HK-2 (cell line): ENCODE results near the gene CPNE8.

Experiments
- DNase-seq: peaks from one replicate; pipeline ENCODE4 v3.0.0-alpha.2; 2018; ENCODE audit not compliant: unreplicated experiment

Gene CPNE8

DNA sequence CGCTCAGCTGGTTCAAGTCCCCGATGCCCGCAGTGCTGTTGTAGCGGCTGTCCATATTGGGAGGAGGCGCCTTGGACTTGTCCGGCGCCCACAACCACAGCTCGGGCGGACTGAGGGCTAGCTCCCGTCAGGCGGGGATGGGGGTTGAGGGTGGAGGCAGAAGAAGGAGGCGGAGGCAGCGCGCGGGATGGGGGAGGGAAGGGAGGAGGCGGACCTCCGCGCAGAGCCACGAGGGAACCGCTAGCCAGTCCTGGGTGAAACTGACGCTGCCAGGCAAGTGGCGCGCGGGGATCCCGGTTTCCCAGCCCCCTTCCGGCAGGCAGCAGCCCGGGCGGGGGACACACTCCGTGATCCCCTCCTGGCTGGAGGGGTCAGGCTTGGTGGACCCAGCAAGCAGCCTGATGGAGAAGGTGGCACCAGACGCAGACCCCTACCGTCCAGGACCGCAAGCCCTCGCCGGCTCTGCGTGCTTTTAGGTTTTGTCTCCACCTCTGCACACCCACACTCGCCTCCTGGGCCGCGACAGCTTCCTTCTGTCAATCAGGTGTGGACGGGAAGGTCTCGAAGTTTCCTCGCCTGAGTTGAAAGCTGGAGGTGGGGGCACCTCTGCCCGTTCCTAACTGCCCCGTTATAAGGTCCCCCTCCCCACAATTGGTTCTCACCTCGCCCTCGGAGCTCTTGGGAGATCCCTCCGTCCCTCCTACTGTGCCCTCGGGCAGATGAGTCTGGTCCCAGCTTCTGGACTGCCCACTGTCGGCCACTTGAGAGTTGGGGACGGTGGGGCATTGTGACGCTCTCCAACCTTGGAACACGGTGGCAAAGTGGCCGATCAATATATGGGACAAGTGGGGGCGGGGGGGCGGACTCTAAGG, at the start of gene CPNE8:
Gene CPNE8, minus strand, starts transcription at position 112 of the 872 bp plus-strand sequence. Its CDS starts 57 bp downstream, at position 55.
- peak; percentile 91 for DNase-seq

- DNase-seq = no peak
These were observed 49.0 kb upstream of the CPNE8 start for GRCh38 chr12:38954238-38954873.

- no peak for DNase-seq
These were observed 44.0 kb upstream of the CPNE8 start for GRCh38 chr12:38949363-38949762.

GRCh38 chr12:38934686-38935085, 29.3 kb upstream of the CPNE8 start:
- DNase-seq = no peak

GRCh38 chr12:38934078-38934584, 28.7 kb upstream of the CPNE8 start:
- DNase-seq = no peak

GRCh38 chr12:38932320-38932719, 26.9 kb upstream of the CPNE8 start:
- no peak for DNase-seq

- DNase-seq = no peak
These were observed 26.1 kb upstream of the CPNE8 start for GRCh38 chr12:38931461-38931860.

DNA sequence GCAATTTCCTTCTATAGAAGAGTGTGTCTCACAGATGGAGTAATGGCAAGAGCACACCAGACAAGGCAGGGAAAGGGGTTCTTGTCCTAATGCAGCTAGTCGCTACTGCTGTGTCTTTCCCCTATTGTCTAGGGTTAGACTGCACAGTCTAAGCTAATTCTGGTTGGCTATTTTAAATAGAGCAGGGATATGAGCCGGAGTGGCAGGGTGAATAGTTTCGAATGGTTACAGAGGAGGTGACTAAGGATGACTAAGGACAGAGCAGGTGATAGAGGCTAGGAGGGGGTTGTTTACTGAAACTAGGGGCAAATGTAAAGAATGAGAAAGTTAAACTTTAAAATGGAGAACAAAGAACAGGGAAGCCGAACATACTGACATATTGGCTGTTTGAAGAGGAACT, 25.6 kb upstream of the CPNE8 start:
- no peak for DNase-seq

DNA sequence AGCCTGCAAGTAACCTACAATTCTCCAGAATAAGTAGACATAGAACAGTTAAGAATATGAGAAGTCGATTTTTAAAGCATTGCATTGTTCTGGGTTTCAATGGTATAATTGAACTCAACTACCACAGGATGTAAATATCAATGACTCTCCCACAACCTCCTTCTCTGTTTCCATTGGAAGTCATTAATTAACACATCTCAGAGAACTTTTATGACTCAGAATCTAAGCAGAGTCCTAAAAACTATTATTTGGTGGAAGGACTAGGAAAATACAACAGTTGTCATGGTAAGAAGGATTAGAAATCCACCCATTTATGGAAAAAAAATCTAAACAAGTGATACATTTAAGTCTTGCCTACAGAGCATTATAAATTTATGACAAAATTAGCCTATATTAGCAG, 21.1 kb upstream of the CPNE8 start:
- no peak for DNase-seq

- peak; percentile 43 for DNase-seq
These were observed 15.8 kb upstream of the CPNE8 start for GRCh38 chr12:38921025-38921677.

DNA sequence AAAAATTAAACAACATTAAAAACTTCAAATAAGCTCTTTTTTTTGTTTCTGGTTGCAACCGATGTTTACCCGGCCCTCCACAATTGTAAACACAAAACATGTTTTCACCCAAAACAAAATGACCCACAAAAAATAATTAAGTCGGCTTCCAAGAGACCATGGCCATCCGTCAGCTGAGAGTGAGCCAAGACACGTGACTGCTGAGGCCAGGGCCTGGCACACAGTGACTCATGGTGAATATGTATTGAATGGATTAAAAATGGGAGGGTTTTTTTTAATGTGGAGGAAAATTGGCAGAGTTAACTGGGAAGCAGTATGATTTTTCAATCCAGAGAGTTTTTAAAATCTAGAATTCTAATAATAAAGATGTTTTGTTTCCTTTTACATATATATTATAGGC, 13.8 kb upstream of the CPNE8 start:
- no peak for DNase-seq

- DNase-seq = no peak
These were observed 10.2 kb upstream of the CPNE8 start for GRCh38 chr12:38915429-38916182.

- DNase-seq = no peak
These were observed 6.7 kb upstream of the CPNE8 start for GRCh38 chr12:38912116-38912515.

- DNase-seq = no peak
These were observed 6.2 kb upstream of the CPNE8 start for GRCh38 chr12:38911611-38912010.

- no peak for DNase-seq
These were observed 2.0 kb upstream of the CPNE8 start for GRCh38 chr12:38907201-38907923.

DNA sequence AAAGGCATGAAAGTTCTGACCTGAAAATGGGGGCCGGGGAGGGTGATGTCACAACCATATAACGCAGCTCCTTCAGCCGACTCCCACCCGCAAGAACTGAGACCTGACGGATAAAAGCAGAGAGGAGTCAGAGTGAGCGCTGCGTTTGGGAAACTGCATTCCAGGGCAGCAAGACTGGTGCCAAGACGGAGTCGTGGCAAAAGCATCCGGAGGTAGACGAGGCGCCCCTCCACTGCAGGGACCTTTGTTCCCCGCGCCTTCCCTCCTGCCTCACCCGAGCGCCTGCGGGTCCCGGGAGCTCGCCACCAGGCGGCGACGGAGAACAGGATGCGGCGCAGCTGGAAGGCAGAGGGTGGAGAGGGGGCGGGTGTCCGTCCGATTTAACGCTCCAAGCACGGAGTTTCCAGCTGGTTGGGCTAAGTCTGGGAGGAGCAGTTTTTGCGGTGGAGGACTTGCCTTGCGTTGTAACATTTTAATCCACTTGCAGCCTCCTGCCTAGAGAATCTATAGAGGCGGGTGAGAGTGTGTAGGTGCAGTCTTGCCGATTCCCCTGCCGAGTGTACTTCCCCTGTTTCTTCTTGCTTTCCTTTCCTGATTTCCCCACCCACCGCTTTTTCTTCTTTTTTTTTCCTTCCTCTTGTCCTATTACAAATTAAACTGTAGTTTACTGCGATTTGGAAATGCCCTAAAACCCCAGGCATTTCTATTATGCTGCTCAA, 1.2 kb upstream of the CPNE8 start:
- DNase-seq = peak; percentile 95

DNA sequence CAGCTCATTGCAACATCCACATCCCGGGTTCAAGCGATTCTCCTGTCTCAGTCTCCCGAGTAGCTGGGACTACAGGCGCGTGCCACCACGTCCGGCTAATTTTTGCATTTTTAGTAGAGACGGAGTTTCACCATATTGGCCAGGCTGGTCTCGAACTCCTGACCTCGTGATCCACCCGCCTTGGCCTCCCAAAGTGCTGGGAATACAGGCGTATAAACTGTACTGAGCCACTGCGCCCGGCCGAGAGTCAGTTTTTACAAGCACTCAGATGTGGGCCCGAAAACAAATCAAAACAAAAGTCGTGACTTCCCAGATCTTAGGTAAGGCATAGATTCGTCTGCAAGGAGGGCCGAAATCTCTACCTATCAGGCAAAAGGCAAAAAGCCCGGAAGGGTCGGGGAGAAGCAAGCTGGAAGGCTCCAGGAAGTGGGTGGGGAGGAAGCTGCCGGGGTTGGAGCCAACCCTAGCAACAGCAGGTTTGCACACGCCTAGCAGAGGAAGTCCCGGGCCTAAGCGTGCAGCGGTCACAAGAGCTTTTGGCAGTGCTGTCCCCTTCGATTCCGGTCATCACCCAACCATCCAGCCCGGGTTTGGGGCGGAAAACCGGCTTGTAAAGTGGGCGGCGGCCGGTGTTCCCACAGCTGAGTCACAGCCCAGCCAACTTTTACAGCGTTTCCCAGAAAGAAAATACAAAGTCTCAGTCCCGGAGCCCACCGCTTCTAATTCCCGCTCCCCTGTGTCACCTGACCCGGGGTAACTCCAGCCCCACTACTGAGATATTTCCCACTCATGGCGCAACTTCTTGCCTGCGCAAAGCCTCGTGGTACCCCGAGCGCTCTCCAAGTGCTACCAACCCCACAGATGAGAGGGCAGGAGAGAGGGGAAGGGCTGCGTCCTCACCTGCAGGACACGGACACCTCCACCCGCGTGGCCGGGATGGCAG, 583 bp downstream of the CPNE8 start:
- DNase-seq = peak; percentile 90

- no peak for DNase-seq
These were observed 1.8 kb downstream of the CPNE8 start for GRCh38 chr12:38903596-38903995.

DNA sequence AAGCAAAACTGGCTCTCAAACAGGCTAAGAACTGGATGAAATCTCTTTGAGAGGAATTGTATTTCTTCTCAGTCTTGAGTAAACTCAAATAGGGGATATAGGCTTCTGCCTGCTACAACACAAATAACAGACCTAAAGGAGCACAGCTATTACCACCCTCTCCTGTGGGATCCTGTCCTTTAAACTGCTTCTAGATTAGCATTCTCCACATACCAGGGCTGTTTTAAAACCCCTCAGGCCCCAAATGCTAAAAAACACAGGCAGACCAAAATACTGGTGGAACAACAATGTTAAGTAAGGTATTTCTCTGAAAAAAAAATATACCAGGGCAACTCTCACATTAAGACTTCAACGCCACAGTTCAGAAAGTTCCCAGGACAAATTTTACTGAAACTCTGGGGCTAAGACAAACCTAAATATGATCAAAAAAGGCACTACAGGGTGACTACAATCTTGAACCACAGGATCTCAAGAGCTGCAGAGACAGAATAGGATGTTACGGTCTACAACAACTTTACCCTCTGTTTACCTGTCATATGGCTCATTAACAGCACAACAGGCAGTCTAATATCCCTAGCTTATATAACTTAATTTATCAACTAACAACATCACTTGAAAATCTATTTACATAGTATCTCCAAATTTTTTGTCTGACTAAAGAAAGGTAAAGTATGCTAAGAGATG, 7.2 kb downstream of the CPNE8 start:
- DNase-seq = no peak
